GM04504 (cell line): ENCODE data around the gene YAF2.
A peak's percentile ranks its signal among the peaks of the same experiment; 100 is the strongest.
"Not testable (repeated sequence)": the region's sequence is repeated elsewhere in the genome, so short reads cannot be mapped to it uniquely, and the experiment has no call there.

Experiments
- DNase-seq: peaks from one replicate; pipeline ENCODE4 v3.0.0-alpha.2; 2012; ENCODE audit warnings: low read depth

Gene YAF2

GRCh38 chr12:42252645-42253044 lies 14.6 kb upstream of the YAF2 start:
- DNase-seq: not testable (repeated sequence)

DNA sequence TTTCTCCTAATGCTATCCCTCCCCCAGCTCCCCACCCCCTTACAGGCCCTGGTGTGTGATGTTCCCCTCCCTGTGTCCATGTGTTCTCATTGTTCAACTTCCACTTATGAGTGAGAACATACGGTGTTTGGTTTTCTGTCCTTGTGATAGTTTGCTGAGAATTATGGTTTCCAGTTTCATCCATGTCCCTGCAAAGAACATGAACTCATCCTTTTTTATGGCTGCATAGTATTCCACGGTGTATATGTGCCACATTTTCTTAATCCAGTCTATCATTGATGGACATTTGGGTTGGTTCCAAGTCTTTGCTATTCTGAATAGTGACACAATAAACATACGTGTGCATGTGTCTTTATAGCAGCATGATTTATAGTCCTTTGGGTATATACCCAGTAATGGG lies 11.0 kb upstream of the YAF2 start:
- DNase-seq: not testable (repeated sequence)

DNA sequence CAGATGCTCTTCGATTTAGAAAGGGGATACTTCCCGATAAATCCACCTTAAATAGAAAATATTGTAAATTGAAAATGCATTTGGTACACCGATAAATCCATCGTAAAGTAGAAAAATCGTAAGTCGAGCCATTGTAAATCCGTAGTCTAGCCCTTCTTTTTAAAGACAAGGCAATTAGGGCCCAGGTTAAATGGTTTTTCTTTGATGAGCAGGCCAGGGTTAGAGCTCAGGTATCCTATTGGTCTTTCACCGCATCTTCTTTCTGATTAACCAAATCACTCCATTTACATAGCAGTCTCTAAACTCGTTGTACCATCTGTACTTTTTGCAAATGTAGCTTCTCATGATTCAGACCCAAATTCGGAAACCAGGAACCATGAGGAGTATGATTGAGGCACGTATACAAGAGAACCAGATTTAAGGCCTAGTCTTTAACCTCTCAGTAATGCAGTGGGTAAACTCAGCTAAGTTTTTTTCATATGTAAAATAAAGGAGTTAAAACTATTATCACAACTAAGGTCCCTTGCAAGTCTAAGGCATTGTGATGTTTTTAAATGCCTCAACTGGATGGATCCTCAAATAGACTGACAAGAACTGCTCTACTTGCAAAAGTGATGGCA lies 2.2 kb upstream of the YAF2 start:
- DNase-seq: no peak

GRCh38 chr12:42237853-42238239 lies 202 bp downstream of the YAF2 start:
- DNase-seq: no peak

DNA sequence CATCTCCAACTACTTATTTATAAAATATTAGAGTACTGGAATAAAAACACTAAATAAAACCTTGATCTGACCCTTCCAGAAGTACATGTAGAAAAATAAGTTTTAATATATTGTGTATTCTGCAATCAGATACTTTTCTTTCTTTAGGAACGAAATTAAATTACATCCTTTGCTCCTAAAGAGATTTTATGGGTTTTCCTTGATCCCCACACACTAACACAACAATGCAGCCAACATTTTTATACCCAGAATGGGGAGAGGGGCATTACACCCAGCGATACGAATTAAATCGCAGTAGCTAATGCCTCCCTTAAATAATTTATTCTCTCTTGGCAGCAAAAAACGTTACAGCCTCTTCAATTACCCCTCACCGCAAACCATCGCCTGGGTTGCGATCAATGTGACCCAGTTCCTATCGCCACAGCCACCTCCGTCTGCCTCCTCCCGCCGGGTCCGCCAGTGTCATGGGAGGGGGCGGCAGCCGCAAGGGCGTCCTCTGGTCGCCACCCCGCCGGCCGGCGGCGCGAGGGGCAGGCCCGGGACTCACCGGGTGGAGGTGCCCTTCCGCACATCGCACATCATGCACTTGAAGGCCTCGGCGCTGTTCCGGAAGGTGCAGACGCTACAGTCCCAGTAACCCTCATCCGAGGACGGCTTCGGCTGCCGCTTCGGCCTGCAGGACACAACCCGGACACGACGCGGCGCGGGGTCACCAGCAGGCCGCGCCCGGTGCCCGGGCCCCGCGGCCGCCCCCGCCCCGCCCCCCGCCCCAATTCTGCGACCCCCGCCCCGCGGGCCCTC lies 796 bp downstream of the YAF2 start:
- DNase-seq: peak; percentile 49

DNA sequence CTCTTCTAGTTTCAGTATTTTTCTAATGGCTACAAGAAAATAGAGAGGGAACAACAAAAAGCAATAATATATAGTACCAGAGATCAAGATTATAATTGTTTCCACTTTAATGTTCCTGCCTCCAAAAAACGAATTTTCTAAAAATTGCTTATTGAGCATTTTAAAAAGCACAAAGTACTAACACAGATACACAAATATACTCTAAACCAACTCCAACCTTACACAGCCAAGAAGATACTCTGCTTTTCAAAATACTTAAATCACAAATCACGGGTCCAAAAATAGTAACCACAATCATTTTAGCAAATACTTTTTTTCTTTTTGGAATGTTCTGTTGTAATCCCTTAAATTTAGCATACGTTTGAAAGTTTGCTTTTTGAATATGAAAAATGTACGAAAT lies 2.0 kb downstream of the YAF2 start:
- no peak for DNase-seq

DNA sequence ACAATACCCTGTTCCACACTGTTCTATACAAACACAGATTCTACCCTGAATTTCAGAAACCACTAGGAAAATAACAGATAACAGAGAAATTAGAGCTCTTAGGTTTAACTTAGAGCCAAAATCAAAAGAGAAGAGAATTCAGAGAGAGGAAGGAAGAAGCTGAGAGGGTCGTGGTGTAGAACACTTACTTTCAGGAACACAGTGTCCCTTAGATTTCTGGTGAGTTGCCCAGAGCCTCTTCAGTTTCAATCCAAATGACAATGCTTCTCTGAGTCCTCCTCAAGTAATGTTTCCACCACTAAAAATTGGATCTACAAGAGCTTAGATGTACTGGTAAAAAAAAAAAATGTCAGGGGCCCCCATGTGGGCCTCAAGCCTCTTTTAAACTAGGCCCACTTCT lies 2.6 kb downstream of the YAF2 start:
- DNase-seq: no peak

GRCh38 chr12:42234970-42235369 lies 3.1 kb downstream of the YAF2 start:
- no peak for DNase-seq

GRCh38 chr12:42227525-42227924 lies 10.5 kb downstream of the YAF2 start:
- not testable (repeated sequence) for DNase-seq

GRCh38 chr12:42224501-42224900 lies 13.5 kb downstream of the YAF2 start:
- not testable (repeated sequence) for DNase-seq

DNA sequence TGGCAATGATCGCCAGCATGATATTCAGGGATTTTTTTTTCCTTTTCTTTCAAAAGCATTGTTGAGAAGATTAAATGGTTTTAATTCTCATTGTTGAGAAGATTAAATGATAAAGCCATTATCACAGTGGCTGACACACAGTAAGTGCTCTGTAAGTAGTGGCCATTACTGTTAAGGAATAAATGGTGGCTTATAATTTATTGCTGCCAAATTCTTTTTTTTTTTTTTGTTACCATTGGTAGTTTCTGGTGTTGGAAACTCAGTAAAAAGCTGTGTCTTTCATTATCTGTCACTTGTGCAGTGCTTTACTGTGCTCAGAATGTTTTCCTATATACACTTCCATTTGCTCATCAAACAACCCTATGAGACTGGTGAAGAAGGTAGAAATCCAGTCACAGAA lies 15.3 kb downstream of the YAF2 start:
- DNase-seq: no peak

DNA sequence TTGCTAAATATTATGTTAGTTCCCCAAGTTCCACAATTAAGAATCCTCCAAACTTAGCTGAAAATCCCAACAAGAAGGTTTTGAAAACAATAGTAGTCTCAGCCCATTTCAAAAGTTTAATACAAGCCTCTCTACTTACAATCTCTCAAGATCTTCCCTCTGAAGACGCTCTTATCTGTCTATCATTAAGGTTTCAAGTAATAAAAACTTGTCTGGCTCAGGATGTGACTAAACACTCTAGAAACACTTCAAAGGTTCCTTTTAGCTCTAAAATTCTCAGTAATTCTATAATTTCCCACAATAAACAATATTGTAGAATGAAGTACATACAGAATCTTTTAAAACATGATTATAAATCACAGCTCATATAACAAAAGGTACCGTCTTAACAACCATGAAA lies 16.3 kb downstream of the YAF2 start:
- DNase-seq: no peak

DNA sequence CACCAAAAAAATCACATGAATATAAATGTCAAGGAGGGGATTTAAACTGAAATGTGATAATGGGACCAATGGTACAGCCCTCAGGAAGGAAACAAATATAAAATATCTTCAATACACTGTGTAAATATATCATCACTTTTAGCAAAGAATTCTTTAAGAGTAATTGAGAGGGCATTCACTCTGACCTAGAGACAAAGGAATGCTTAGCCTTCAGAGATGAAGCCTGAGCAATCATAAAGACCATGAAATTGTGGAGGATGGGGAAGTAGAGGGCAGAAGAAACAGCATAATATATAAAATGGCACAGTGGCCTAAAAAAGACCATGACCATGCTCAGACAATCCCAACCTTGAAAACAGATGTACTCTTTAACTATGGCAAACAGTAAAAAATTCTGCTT lies 20.4 kb downstream of the YAF2 start:
- no peak for DNase-seq

DNA sequence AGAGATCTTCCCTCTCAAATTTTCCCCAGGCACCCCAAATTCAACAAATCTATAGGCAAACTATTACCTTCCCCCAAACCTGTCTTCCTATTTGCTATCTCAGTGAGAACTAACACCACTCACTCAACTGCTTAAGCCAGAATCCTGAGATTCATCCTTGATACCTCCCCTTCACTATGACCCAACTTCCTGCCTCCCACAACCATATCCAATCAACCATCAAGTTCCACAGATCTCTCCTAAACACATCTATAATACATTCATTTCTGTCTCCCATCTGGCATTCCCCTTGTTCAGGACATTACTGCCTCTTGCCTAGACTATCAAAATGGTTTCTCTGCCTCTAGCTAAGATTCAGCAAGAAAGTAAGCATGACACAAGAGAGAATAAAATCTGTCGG lies 21.3 kb downstream of the YAF2 start:
- DNase-seq: no peak

- not testable (repeated sequence) for DNase-seq
Measured at GRCh38 chr12:42215759-42216158, 22.3 kb downstream of the YAF2 start.

DNA sequence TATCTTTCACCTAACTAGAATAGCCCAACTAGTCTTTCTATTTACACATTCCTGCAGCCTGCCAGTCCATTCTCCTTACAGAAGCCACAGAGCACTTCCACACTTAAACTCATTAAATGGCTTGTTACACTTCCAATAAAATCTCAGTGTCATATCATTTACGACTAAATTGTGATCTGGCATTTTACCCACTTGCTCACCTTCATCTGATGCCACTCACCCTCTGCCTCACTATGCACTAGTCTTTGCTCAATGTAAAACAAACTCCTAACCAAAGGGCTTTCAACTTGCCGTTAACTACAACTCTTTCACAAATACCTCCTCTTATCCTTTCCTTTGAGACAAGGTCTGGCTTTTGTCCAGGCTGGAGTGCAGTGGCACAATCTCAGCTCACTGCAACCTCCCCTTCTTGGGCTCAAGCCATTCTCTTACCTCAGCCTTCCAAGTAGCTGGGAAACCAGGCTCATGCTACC lies 24.1 kb downstream of the YAF2 start:
- DNase-seq: no peak

DNA sequence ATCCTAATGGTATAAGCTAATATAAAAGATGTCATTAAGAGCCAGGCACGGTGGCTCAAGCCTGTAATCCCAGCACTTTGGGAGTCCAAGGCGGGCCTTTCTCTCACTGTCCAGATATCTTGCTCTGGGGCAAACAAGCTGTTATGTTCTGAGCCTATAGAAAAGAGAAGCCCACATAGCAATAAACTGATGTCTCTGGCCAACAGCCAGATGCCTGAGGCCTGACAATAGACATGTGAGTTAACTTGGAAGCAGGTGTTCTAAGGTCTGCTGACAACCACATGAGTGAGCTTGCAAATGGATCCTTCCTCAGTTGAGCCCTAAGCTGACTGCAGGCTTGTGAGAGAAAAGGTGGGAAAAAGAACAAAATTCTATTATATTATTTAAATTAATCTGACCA lies 25.0 kb downstream of the YAF2 start:
- no peak for DNase-seq

GRCh38 chr12:42208574-42208973 lies 29.5 kb downstream of the YAF2 start:
- DNase-seq: no peak

DNA sequence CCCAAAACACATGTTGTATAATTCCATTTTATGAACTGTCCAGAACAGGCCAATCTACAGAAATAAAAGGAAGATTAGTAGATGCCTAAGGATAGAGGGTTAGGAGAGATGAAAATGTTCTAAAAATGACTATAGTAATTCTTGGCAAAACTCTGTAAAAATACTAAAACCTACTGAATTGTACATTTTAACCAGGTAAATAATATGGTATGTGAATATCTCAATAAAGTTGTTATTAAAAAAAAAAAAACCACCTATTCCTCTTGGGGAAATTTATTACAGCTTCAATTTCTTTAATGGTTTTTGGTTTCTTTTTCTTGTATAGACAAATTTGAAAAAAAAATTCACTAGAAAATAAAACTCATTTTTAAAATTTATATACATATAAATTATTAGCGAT lies 33.2 kb downstream of the YAF2 start:
- no peak for DNase-seq

- no peak for DNase-seq
Measured at GRCh38 chr12:42204362-42204761, 33.7 kb downstream of the YAF2 start.

DNA sequence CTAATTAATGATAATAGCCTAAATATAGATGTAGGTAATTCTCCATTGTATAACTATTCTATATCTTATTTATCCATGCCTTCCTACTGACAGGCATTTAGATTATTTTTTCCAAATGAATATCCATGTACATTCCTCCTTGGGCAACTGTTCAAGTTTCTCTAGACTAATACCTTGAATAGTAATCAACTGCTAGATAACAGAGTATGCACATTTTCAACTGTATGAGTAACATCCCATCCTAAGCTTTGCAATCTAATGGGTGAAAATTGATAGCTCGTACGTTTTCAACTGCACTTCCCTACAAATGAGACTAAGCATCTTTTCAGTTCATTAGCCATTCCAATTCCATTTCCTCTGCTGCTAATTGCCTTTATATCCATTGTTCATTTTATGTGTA lies 37.0 kb downstream of the YAF2 start:
- no peak for DNase-seq

GRCh38 chr12:42199007-42199406 lies 39.0 kb downstream of the YAF2 start:
- DNase-seq: no peak

GRCh38 chr12:42196723-42197603 lies 41.1 kb downstream of the YAF2 start:
- DNase-seq: no peak
